Uterus (tissue), 2 donors: ENCODE measurements around the gene ENPP3.

ENCODE experiments used
- CTCF ChIP-seq, 4 experiments: fragments of 200-600 bp in 2 of 4; fragments of 450-650 bp in 2 of 4; sonication (generic) in 2 of 4; IDR thresholded peaks; one replicate each; pipeline ENCODE4 v1.5.1; 2016 to 2019; ENCODE audit warnings: antibody characterized with exemption in 4 of 4, mild to moderate bottlenecking in 2 of 4, moderate library complexity in 1 of 4
- POLR2A ChIP-seq, 2 donors: fragments of 450-650 bp; IDR thresholded peaks; one replicate each; pipeline ENCODE4 v1.6.1; 2016; ENCODE audit warnings: antibody characterized with exemption in 2 of 2, mild to moderate bottlenecking in 1 of 2, moderate library complexity in 1 of 2

- no peak for TF ChIP-seq CTCF (IDR thresholded peaks at IDR 0.05)
- no peak for TF ChIP-seq POLR2A (IDR thresholded peaks at IDR 0.05)
These were observed 90.8 kb downstream of the ENPP3 start for GRCh38 chr6:131727868-131728267.
